ENCODE measurements around the gene ICAM1.

- TF ChIP-seq CTCF (IDR thresholded peaks at IDR 0.05; ENCODE audit: poor library complexity, severe bottlenecking) (no peak), POLR2AphosphoS5 (IDR thresholded peaks at IDR 0.05) (no peak), EZH2 (IDR thresholded peaks at IDR 0.05; ENCODE audit: borderline replicate concordance, insufficient read depth, low read length, poor library complexity, severe bottlenecking) (no peak), REST (IDR thresholded peaks at IDR 0.05; ENCODE audit: borderline replicate concordance) (no peak), TAF1 (IDR thresholded peaks at IDR 0.05; ENCODE audit: low read depth) (no peak), RAD21 (conservative IDR thresholded peaks at IDR 0.05) (no peak), EP300 (conservative IDR thresholded peaks at IDR 0.05; ENCODE audit: poor library complexity, severe bottlenecking) (no peak), MXI1 (conservative IDR thresholded peaks at IDR 0.05; ENCODE audit: poor library complexity, severe bottlenecking) (no peak), SMC3 (conservative IDR thresholded peaks at IDR 0.05; ENCODE audit: poor library complexity) (no peak)
Measured at GRCh38 chr19:10317045-10317856, 46.3 kb downstream of the ICAM1 start.
